K562 (cell line): Measurements from ENCODE around the gene SNX9. TPM values are rescaled to one million over a fixed set of nuclear protein-coding genes. Genes with fewer than 3 reads are reported as not detected.

Experiments used
- ADNP ChIP-seq: fragments of 200-800 bp; sonication (Bioruptor generic); IDR thresholded peaks from 2 replicates; pipeline ENCODE4 v1.6.1; 2016; ENCODE audit warnings: missing genetic modification characterization, missing compliant biosample characterization
- BDP1 ChIP-seq: IDR thresholded peaks from 3 replicates; pipeline ENCODE4 v1.6.1; 2011; ENCODE audit not compliant: insufficient read length, insufficient read depth
- BRD4 ChIP-seq: fragments of 200-600 bp; sonication (generic); IDR thresholded peaks from 2 replicates; pipeline ENCODE4 v1.6.1; 2017; ENCODE audit warnings: inconsistent platforms
- CBX3 ChIP-seq, 2 experiments: IDR thresholded peaks; 1 replicate in 1 of 2; 2 replicates in 1 of 2; pipeline ENCODE4 v1.6.1; 2012; ENCODE audit warnings: inconsistent platforms in 2 of 2, low read length in 2 of 2, borderline replicate concordance in 1 of 2, control low read depth in 1 of 2
- CEBPB ChIP-seq: fragments of 450-650 bp; IDR thresholded peaks from 2 replicates; pipeline ENCODE4 v1.6.1; 2016; ENCODE audit warnings: missing genetic modification characterization, missing compliant biosample characterization
- EP400 ChIP-seq: fragments of 450-650 bp; IDR thresholded peaks from 2 replicates; pipeline ENCODE4 v1.6.1; 2017; ENCODE audit warnings: antibody characterized with exemption, mild to moderate bottlenecking, moderate library complexity
- GATAD2B ChIP-seq: fragments of 450-650 bp; IDR thresholded peaks from 2 replicates; pipeline ENCODE4 v1.6.1; 2017; ENCODE audit warnings: mild to moderate bottlenecking, borderline replicate concordance
- KDM5B ChIP-seq: fragments of 200-600 bp; sonication (generic); IDR thresholded peaks from 2 replicates; pipeline ENCODE4 v1.6.1; 2012; ENCODE audit warnings: low read depth, mild to moderate bottlenecking, moderate library complexity, low read length, control low read depth, inconsistent platforms; ENCODE audit not compliant: insufficient replicate concordance
- MYC ChIP-seq, 2 experiments: fragments of 250-450 bp in 1 of 2; sonication (Bioruptor Pico) in 1 of 2; IDR thresholded peaks; 2 replicates each; pipeline versions ENCODE4 v1.5.1 to v1.6.1; 2012 to 2021; ENCODE audit warnings: low read depth in 2 of 2, borderline replicate concordance in 1 of 2, improper control_type of control experiment in 1 of 2, low read length in 1 of 2, mild to moderate bottlenecking in 1 of 2, moderate library complexity in 1 of 2
- NBN ChIP-seq: fragments of 450-650 bp; IDR thresholded peaks from 2 replicates; pipeline ENCODE4 v1.6.1; 2016; ENCODE audit warnings: low read depth, mild to moderate bottlenecking
- NFXL1 ChIP-seq: fragments of 450-650 bp; formaldehyde crosslinking; IDR thresholded peaks from 2 replicates; pipeline ENCODE4 v1.4.0; 2021; ENCODE audit warnings: mild to moderate bottlenecking
- RBFOX2 ChIP-seq: fragments of 200-400 bp; formaldehyde crosslinking; IDR thresholded peaks from 2 replicates; pipeline ENCODE4 v1.6.1; 2017; ENCODE audit warnings: low read depth, mild to moderate bottlenecking, low read length, moderate library complexity
- RCOR1 ChIP-seq, 2 experiments: IDR thresholded peaks; 2 replicates each; pipeline ENCODE4 v1.6.1; 2012; ENCODE audit warnings: low read depth in 2 of 2, low read length in 2 of 2, borderline replicate concordance in 1 of 2, improper control_type of control experiment in 1 of 2
- SMARCA5 ChIP-seq: fragments of 450-650 bp; IDR thresholded peaks from 2 replicates; pipeline ENCODE4 v1.6.1; 2016
- TAF1 ChIP-seq: IDR thresholded peaks from 2 replicates; pipeline ENCODE4 v1.6.1; 2011; ENCODE audit warnings: mild to moderate bottlenecking, low read length, moderate library complexity; ENCODE audit not compliant: insufficient read depth, control insufficient read depth, severe bottlenecking; ENCODE audit errors: extremely low read depth
- ZNF239 ChIP-seq: fragments of 250-450 bp; sonication (Bioruptor Pico); IDR thresholded peaks from 2 replicates; pipeline ENCODE4 v1.4.0; 2020; ENCODE audit warnings: mild to moderate bottlenecking
- ZNF444 ChIP-seq: fragments of 250-450 bp; sonication (Bioruptor Pico); IDR thresholded peaks from 2 replicates; pipeline ENCODE4 v1.4.0; 2020; ENCODE audit warnings: mild to moderate bottlenecking, moderate library complexity
- ZNF79 ChIP-seq: fragments of 250-450 bp; sonication (Bioruptor Pico); IDR thresholded peaks from 2 replicates; pipeline ENCODE4 v1.4.0; 2020; ENCODE audit warnings: low read depth, mild to moderate bottlenecking, moderate library complexity
- polyA plus RNA-seq, 8 experiments: library from polyadenylated mRNA; depleted of rRNA in 4 of 8; stranded (reverse) in 5 of 8; unstranded in 3 of 8; fragments of >200 nt; fragmentation: Nextera tagmentation in 2 of 8; fragmentation: Illumina TruSeq in 1 of 8; extraction: Ambion mirVana in 2 of 8; extraction: Trizol in 1 of 8; gene quantifications; 2 replicates each; pipeline versions ENCODE4 v1.2.1 to v1.2.3, GENCODE V29; 2011 to 2014; ENCODE audit warnings: inconsistent platforms in 1 of 8, missing spikeins in 1 of 8
- total RNA-seq, 7 experiments: library from RNA; depleted of rRNA in 6 of 7; stranded (reverse); fragments of >200 nt in 6 of 7; fragmentation: Illumina TruSeq in 2 of 7; extraction: Trizol in 2 of 7; gene quantifications; 2 replicates each; pipeline versions ENCODE4 v1.2.1 to v1.2.3, GENCODE V29; 2011 to 2021; ENCODE audit warnings: low replicate concordance in 1 of 7
- TF ChIP-seq, protein P1 (sequence below), 3 experiments: fragments of 200-800 bp in 1 of 3; fragments of 250-450 bp in 1 of 3; fragments of 450-650 bp in 1 of 3; sonication (Bioruptor Pico) in 1 of 3; sonication (Bioruptor generic) in 1 of 3; formaldehyde crosslinking in 1 of 3; IDR thresholded peaks; 2 replicates each; pipeline versions ENCODE4 v1.6.1 to v1.8.0; 2016 to 2022; ENCODE audit warnings: mild to moderate bottlenecking in 2 of 3, missing genetic modification characterization in 2 of 3, missing compliant biosample characterization in 1 of 3, moderate library complexity in 1 of 3
- TF ChIP-seq, protein P2 (sequence below): fragments of 450-650 bp; formaldehyde crosslinking; IDR thresholded peaks from 2 replicates; pipeline ENCODE4 v1.4.0; 2022; ENCODE audit warnings: mild to moderate bottlenecking, moderate library complexity
- TF ChIP-seq, protein P3 (sequence below): fragments of 450-650 bp; formaldehyde crosslinking; IDR thresholded peaks from 2 replicates; pipeline ENCODE4 v1.4.0; 2020; ENCODE audit warnings: mild to moderate bottlenecking, mixed read lengths

The SNX9 gene
- total and polyA plus RNA-seq, 9 of the 15 experiments (the other 6 are each of a cell fraction or from before 2014, with no cell fraction given), result 6.0 to 81.7 (median 57.1) TPM

DNA sequence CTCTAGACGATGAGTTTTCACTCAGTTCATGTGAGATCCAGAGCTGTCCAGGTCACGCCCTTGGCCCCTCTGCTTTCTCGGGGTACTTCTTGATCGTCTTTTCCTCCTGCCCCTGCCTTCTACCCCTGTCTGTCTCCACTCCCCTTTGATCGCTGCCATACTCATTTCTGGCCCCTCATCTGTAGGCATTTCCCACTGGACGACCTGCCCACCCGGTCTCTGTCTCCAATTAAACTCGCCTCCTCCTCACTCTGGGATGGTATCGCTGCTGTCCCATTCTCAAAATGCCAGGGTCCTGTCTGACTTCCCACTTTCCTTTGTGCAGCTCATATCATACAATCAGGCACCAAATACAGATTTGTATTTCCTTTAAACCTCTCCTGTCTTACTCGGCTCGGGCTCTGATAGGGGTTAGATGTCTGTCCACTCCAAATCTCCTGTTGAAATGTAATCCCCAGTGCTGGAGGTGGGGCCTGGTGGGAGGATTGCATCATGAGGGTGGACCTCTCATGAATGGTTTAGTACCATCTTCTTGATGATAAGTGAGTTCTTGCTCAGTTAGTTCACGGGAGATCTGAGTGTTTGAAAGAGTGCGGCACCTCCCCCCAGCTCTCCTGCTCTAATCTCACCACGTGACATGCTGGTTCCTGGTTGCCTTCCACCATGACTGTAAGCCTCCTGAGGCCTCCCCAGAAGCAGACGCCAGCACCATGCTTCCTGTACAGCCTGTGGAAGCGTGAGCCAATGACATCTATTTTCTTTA is 155.2 kb downstream of the SNX9 start (continued):
- TF ChIP-seq, protein P1, sequence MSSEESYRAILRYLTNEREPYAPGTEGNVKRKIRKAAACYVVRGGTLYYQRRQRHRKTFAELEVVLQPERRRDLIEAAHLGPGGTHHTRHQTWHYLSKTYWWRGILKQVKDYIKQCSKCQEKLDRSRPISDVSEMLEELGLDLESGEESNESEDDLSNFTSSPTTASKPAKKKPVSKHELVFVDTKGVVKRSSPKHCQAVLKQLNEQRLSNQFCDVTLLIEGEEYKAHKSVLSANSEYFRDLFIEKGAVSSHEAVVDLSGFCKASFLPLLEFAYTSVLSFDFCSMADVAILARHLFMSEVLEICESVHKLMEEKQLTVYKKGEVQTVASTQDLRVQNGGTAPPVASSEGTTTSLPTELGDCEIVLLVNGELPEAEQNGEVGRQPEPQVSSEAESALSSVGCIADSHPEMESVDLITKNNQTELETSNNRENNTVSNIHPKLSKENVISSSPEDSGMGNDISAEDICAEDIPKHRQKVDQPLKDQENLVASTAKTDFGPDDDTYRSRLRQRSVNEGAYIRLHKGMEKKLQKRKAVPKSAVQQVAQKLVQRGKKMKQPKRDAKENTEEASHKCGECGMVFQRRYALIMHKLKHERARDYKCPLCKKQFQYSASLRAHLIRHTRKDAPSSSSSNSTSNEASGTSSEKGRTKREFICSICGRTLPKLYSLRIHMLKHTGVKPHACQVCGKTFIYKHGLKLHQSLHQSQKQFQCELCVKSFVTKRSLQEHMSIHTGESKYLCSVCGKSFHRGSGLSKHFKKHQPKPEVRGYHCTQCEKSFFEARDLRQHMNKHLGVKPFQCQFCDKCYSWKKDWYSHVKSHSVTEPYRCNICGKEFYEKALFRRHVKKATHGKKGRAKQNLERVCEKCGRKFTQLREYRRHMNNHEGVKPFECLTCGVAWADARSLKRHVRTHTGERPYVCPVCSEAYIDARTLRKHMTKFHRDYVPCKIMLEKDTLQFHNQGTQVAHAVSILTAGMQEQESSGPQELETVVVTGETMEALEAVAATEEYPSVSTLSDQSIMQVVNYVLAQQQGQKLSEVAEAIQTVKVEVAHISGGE (CRISPR knock-in tag; IDR thresholded peaks at IDR 0.05), result peak in 1 of 3 experiments; percentile 40; a peak in 1 of 6 replicates
- peak; percentile 77 for TF ChIP-seq EP400
- TF ChIP-seq, protein P2, sequence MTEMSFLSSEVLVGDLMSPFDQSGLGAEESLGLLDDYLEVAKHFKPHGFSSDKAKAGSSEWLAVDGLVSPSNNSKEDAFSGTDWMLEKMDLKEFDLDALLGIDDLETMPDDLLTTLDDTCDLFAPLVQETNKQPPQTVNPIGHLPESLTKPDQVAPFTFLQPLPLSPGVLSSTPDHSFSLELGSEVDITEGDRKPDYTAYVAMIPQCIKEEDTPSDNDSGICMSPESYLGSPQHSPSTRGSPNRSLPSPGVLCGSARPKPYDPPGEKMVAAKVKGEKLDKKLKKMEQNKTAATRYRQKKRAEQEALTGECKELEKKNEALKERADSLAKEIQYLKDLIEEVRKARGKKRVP (CRISPR knock-in tag), result peak; percentile 83
- TF ChIP-seq GATAD2B, result no peak; the same call in 1 of the 2 replicates
- TF ChIP-seq MYC (IDR thresholded peaks at IDR 0.05; ENCODE audit: low read depth, low read length), result peak; percentile 72; the same call in 1 of the 2 replicates
- no peak for TF ChIP-seq MYC (CRISPR knock-in tag; IDR thresholded peaks at IDR 0.05; ENCODE audit: borderline replicate concordance, low read depth)
- no peak for TF ChIP-seq ZNF239 (CRISPR knock-in tag)
- TF ChIP-seq, protein P3, sequence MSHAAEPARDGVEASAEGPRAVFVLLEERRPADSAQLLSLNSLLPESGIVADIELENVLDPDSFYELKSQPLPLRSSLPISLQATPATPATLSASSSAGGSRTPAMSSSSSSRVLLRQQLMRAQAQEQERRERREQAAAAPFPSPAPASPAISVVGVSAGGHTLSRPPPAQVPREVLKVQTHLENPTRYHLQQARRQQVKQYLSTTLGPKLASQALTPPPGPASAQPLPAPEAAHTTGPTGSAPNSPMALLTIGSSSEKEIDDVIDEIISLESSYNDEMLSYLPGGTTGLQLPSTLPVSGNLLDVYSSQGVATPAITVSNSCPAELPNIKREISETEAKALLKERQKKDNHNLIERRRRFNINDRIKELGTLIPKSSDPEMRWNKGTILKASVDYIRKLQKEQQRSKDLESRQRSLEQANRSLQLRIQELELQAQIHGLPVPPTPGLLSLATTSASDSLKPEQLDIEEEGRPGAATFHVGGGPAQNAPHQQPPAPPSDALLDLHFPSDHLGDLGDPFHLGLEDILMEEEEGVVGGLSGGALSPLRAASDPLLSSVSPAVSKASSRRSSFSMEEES (CRISPR knock-in tag), result peak; percentile 93
- TF ChIP-seq CEBPB (tag), result peak; percentile 97
- TF ChIP-seq ZNF444 (CRISPR knock-in tag), result no peak
- TF ChIP-seq ADNP (tag), result 0 out of 2 replicates have a peak, but pooled peaks have one; percentile 47
- TF ChIP-seq RCOR1 (IDR thresholded peaks at IDR 0.05; ENCODE audit: borderline replicate concordance in 1 of 2, low read depth in 2 of 2, low read length in 2 of 2), result peak in 1 of 2 experiments; percentile 74; a peak in 2 of 4 replicates
- TF ChIP-seq TAF1, result no peak
- TF ChIP-seq SMARCA5, result peak; percentile 22; the same call in 1 of the 2 replicates
- TF ChIP-seq NFXL1, result no peak
- TF ChIP-seq RBFOX2, result 0 out of 2 replicates have a peak, but pooled peaks have one; percentile 11
- TF ChIP-seq BRD4, result no peak
- TF ChIP-seq BDP1, result no peak
- peak in 1 of 2 experiments; percentile 87; a peak in 2 of 3 replicates for TF ChIP-seq CBX3 (IDR thresholded peaks at IDR 0.05; ENCODE audit: borderline replicate concordance in 1 of 2, low read length in 2 of 2)
- no peak for TF ChIP-seq KDM5B
- no peak for TF ChIP-seq NBN
- TF ChIP-seq ZNF79 (CRISPR knock-in tag), result no peak
